Measurements from ENCODE around the gene NOD1.

GRCh38 chr7:30382607-30383006 lies 96.0 kb downstream of the NOD1 start:
- TF ChIP-seq CTCF (IDR thresholded peaks at IDR 0.05) = no peak
- TF ChIP-seq POLR2AphosphoS5 (IDR thresholded peaks at IDR 0.05) = no peak

All from prostate gland (tissue), 2 donors.